Stimulated activated naive CD8-positive, alpha-beta T cell treated with anti-CD3 and anti-CD28 coated beads, Interleukin-15, Interleukin-2, amounts not matched to agents 100 U/mL and 50 U/mL, for 24 hours (primary cell): ENCODE results near the gene TTBK1.

ENCODE experiments used
- ATAC-seq: fragments of 150-1000 bp; cut with Tn5 transposase; one replicate; pipeline ENCODE4 v1.10.0; 2021
- DNase-seq: peaks from one replicate; pipeline ENCODE4 v3.0.0; 2021

The TTBK1 gene

GRCh38 chr6:43255408-43256054, 12.2 kb downstream of the TTBK1 start:
- DNase-seq (no peak), ATAC-seq (no peak)

- ATAC-seq, result peak; percentile 2
- DNase-seq, result no peak
Observed at GRCh38 chr6:43256670-43257366, 13.5 kb downstream of the TTBK1 start.

DNA sequence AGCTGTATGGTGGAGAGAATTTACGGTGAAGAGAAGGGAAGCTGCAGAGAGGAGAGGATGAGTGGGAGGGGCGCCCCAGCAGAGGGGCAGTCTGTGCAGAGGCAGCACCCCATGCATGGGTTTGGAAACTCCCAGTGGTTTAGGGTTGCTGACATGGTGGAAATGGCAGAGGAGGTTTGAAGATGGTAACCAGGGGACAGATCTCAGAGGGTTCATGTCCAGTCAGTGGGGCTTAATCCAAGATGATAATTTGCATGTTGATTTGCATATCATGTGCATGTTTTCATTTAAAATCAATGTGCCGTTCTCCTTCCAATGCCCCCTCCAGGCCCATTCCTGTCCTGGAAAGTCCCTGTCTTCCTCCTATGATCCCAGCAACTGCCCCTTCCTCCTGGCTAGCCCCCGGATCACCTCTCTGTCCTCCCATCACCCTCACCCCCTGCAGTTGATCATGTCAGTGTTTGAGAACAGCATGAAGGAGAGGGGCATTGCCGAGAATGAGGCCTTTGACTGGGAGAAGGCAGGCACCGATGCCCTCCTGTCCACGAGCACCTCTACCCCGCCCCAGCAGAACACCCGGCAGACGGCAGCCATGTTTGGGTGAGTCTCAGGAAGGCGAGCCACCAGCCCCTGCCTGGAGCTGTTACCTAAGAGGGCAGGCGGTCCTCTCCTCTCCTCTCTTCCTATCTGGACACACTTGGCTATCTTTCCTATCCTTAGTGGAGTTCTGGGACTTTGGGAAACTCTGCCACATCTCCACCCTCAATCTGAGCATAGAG, 14.3 kb downstream of the TTBK1 start:
- peak; percentile 59 for ATAC-seq

DNA sequence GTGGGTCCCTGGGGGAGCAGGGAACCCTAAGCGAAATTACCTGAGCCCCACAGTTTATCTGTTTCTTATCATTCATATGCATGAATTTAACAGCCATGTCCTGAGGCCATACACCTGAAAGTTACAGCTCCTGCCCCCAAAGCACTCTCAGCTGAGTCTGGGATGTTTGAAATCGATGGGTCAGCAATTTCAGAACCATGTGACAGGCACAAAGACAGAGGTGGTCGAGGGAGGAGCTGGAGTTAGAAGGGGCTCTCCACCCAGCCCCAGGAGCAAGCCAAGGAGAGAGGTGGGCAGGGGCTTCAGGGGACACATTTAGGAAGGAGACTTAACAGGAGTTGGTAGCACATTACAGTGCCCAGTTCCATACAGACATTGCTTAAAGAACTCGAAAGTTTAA, 14.9 kb downstream of the TTBK1 start:
- DNase-seq (no peak), ATAC-seq (no peak)

More for the DNA sequence above, 14.3 kb downstream of the TTBK1 start:
- DNase-seq, result peak; percentile 33

- no peak for DNase-seq
- ATAC-seq, result no peak
Observed at GRCh38 chr6:43258807-43259686, 15.8 kb downstream of the TTBK1 start.

- DNase-seq, result no peak
- no peak for ATAC-seq
Observed at GRCh38 chr6:43260791-43261190, 17.5 kb downstream of the TTBK1 start.

- DNase-seq, result no peak
- no peak for ATAC-seq
Observed at GRCh38 chr6:43261198-43261597, 17.9 kb downstream of the TTBK1 start.

- DNase-seq, result no peak
- ATAC-seq, result no peak
Observed at GRCh38 chr6:43262000-43262779, 18.9 kb downstream of the TTBK1 start.

GRCh38 chr6:43262780-43263313, 19.6 kb downstream of the TTBK1 start:
- no peak for ATAC-seq
- DNase-seq, result no peak

DNA sequence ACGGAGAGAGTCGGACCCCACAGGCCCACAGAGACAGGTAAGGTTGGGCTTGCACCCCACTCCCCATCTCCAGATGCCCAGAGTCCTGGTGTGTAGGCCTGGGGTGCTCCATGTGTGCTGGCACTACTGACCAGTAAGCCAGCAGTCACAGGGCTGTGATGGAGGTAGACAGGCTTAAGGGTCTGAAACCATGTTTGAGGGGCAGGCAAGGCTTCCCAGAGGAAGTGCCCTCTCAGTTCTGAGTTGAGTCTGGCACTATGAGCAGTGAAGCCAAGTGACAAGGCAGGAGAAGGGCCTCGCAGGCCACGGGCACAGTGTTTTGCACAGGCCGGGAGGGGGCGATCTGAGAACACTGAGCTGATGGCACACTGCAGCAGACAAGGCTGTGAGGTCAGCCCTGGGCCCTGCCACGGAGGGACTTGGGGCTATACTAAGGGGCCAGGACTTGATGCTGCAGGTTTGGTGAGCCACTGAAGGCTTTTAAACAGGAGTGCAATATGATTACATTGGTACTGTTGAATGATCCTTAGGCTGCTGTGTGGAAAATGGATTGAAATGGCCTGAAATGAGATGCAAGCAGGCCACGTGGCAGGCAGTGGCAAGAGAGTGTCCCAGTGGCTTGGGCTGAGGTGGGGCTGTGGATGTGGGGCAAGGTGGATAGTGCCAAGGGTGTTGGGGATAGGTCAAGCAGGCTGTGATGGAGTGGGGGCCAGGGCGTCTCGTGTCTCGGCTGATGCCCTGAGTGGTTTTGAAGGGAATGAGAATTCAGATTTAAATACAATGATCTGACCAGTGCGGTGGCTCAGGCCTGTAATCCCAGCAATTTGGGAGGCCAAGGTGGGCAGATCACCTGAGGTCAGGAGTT, 20.3 kb downstream of the TTBK1 start:
- DNase-seq (peak; percentile 83), ATAC-seq (peak; percentile 85)

DNA sequence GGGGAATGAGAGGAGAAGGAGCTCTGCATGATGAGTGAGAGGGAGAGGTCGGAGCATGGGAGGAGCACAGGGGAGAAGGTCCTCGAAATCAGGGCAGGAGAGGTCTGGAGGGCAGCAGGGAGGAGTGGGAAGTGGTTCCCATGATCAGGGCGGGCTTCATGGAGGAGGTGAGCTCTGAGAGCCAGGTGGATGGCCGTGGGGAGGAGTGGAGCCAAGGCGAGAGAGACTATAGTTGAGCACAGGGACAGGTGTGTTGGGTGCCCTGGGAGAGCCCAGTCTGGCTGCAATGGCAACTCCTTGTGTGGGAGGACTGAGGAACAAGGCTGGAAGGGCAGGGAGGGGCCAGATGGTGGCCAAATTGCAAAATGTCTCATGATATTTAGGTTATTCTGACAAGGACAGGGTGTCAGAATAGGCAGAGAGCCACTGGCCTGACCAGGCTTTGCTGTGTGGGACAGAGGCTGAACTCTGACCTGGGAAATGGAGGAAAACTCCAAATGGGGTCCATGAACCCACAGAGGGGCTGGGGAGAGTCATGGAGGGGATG, 21.4 kb downstream of the TTBK1 start:
- DNase-seq, result no peak
- ATAC-seq, result no peak

DNA sequence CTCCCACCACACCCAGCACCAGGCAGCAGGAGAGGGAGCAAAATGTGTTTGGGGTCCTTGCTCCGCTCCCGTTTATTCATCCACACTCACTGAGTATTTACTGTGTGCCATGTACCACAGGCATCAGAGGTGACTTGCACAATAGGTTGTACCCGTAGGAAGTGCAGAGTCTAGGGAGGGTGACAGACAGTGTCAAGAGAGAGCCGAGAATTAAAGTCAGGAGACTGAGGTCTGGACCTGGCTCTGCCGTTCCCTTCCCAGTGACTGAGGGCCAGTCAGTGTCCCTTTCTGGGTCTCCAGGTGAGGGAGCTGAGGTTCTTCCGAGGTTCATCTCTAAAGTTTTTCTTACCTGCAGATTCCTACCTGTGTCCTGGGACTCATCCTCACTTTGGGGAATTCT, 22.3 kb downstream of the TTBK1 start:
- ATAC-seq (no peak), DNase-seq (no peak)

- DNase-seq (no peak), ATAC-seq (no peak)
Observed at GRCh38 chr6:43267619-43268354, 24.5 kb downstream of the TTBK1 start.

- ATAC-seq (no peak), DNase-seq (no peak)
Observed at GRCh38 chr6:43268355-43268700, 25.0 kb downstream of the TTBK1 start.

DNA sequence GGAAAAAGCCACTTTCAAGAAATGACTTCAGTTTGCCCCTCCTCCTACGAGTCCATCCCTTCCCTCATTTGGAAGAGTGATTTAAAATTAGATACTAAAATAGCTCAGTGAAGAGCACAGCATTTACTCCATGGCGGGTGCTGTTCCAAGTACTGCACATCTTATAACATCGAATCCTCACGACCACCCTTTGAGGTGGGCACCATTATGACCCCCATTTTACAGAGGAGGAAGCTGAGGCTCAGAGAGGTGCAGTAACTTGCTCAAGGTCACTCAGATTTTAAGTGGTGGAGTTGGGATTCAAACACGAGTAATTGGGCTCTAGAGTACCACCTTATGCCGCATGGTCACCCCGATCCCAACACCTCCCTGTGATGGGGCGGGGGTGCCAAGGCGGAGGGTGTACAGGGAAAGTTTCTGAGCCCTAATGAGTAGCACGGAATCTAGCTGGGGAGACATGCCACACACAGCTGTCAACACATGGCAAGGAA, 25.5 kb downstream of the TTBK1 start:
- ATAC-seq (no peak), DNase-seq (no peak)

DNA sequence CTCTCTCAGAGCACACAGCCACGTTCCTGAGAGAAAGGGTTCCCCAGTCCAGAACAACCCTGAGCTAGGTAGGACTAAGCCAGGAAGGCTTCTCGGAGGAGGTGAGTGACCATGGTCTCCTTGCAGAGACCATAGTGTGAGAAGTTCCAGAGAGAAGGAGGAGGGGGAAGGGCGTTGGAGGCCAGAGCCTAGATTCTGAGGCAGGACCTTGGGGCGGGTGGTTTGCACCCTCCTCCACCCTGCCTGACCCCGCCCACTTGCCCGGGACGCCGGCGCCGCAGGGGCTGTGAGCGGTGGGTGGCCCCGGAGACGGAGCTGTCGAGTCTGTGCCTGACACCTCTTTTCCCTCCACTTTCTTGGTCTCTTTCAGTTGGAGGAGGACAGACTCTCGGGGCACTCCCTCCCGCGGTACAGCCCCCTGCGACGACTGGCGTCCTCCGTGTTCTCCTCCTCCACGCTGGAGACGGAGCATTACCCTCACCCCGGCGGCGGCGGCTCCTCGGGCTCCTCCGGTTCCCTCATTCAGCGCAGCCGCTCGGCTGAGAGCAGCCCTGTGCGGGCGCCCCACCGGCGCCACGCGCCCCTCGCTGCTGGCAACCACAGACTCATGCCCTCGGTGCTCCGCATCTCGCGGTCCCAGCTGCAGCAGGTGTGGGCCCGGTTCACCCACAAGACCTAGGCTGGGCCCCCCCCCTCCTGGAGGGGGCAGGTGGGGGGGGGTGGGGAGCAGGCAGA, 26.2 kb downstream of the TTBK1 start:
- DNase-seq, result peak; percentile 66
- peak; percentile 47 for ATAC-seq

DNA sequence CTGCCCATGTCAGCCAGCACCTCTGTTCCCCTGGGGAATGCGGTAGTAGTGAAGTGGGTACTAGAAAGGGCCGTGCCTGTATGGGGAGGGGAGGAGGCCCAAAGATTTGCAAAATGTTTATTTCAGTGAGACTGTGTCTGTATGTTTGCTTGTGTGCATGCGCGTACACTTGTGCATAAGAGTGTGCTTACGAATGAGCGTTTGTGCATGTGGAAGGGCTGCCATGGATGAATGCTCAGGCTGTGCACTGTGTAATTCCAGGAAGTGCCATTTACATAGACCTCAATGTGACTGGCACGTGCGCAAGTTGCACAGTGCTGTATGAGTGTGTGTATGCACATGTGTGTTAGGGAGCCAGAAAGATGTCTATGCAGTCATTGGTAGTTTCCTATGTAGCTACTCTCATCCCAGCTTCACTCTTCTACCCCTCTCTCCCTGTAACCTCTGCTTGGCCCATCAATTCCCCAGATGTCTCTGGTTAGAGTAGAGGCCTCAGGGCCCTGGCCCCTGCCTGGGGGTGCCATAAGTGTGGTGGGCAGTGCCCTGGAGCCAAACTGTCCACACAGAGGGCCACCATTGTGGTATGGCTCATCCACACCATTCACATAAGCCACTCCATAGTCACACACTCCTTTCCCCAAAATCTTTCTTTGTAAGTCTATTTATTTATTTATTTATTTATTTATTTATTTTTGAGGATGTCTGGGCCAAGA, 28.0 kb downstream of the TTBK1 start:
- no peak for ATAC-seq
- DNase-seq, result no peak

- no peak for ATAC-seq
- DNase-seq, result no peak
Observed at GRCh38 chr6:43271944-43272343, 28.7 kb downstream of the TTBK1 start.
